HT1080 (cell line): ENCODE data around the gene BORCS5. TPM values are rescaled to one million over a fixed set of nuclear protein-coding genes. Genes with fewer than 3 reads are reported as not detected.

ENCODE experiments used
- DNase-seq: peaks from one replicate; pipeline ENCODE4 v3.0.0-alpha.2; 2015; ENCODE audit warnings: low read depth
- total RNA-seq: library from RNA; depleted of rRNA; stranded (reverse); fragments of >200 nt; shearing (Covaris generic); gene quantifications from 2 replicates; pipeline ENCODE4 v1.2.3, GENCODE V29; 2014; rRNA removed

The BORCS5 gene
- total RNA-seq, 1 experiment from 2014 or later = 12.1 TPM

GRCh38 chr12:12510141-12510540, 153.3 kb downstream of the BORCS5 start:
- DNase-seq = peak; percentile 80

DNA sequence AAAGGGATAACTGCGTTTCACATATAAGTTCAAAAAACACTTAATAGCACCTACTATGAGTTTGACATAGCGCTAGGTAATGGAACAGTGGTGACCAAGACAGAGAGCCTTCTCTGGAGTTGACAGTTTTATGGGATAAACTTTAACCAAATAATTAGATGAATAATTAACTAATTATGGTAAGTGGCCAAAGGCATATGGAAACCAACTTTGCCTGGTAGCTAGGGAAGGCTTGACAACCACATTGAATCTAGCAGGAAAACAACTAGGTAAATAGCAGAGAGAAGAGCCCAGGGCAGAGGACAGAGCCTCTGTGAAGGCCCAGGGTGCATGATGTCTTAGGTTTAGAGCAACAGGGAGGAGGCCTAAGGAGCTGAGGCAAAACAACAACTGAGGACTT, 153.7 kb downstream of the BORCS5 start:
- DNase-seq = no peak

- DNase-seq = peak; percentile 0
Observed at GRCh38 chr12:12511021-12511783, 154.3 kb downstream of the BORCS5 start.

- DNase-seq = no peak
Observed at GRCh38 chr12:12511895-12512711, 155.2 kb downstream of the BORCS5 start.

DNA sequence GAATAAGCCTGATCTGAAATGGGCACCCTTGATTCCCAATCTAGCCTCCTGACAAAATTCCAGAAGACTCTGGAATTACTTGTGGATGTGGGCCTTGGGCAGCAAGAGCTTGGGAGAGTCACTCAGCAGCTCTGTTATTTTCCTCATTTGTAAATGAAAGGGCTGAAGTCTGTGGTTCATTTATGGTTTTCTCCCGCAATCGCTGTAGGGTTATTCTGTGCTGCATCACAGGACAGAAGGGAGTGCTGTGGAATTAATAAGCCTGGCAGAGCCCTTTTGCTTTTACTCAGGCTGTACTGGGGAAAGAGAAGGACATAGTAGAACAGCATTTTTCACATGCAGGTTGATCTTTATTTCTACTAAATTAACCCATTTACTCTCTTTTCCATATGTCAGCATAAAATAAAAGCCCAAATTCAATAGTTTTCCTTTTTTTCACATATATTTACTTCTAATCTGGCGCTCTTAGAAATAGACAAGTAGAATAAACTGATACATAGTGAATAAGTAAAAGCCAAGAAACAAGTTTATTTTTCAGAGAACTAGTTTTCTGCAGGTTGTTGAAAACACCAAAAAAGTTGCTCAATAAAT, 156.6 kb downstream of the BORCS5 start:
- no peak for DNase-seq

GRCh38 chr12:12518464-12518845, 161.6 kb downstream of the BORCS5 start:
- no peak for DNase-seq

DNA sequence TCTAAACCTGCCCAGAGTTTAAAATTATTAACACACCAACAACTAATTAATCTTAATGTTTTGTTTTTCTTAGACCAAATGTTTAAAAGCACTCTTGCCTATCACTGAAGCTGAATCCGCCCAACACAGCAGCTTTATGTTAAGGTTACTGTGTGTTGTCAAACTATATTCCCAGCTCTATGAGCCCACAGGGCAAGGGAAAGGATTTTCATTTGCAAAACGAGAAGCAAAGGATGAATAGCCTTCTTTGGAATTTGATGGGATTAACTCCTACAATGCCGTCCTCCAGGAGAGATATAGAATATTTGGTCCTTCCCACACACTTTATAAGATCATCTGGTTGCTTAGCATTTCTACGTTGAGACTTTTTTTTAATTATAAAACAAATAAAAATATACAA, 162.0 kb downstream of the BORCS5 start:
- DNase-seq = no peak

Other genes with a start within 250 kb of the BORCS5 start
- 21.2 and 22.4 TPM in 2 replicates for gene LRP6, start 90.0 kb upstream of the BORCS5 start, total RNA-seq
- 0.73 and 3.4 TPM in 2 replicates for gene MANSC1, start 6.8 kb upstream of the BORCS5 start, total RNA-seq
- 2.4 and 3.2 TPM in 2 replicates for gene DUSP16, start 205.8 kb downstream of the BORCS5 start, total RNA-seq